Metanephros (tissue), 1 donor: ENCODE results near the gene PCBD1. TPM values are rescaled to one million over a fixed set of nuclear protein-coding genes. Genes with fewer than 3 reads are reported as not detected.

ENCODE experiments used
- total RNA-seq: library from RNA; depleted of rRNA; stranded (reverse); fragments of >200 nt; gene quantifications from one replicate; pipeline ENCODE4 v1.2.3, GENCODE V29; 2014

PCBD1 gene
- total RNA-seq: 71.8 TPM

DNA sequence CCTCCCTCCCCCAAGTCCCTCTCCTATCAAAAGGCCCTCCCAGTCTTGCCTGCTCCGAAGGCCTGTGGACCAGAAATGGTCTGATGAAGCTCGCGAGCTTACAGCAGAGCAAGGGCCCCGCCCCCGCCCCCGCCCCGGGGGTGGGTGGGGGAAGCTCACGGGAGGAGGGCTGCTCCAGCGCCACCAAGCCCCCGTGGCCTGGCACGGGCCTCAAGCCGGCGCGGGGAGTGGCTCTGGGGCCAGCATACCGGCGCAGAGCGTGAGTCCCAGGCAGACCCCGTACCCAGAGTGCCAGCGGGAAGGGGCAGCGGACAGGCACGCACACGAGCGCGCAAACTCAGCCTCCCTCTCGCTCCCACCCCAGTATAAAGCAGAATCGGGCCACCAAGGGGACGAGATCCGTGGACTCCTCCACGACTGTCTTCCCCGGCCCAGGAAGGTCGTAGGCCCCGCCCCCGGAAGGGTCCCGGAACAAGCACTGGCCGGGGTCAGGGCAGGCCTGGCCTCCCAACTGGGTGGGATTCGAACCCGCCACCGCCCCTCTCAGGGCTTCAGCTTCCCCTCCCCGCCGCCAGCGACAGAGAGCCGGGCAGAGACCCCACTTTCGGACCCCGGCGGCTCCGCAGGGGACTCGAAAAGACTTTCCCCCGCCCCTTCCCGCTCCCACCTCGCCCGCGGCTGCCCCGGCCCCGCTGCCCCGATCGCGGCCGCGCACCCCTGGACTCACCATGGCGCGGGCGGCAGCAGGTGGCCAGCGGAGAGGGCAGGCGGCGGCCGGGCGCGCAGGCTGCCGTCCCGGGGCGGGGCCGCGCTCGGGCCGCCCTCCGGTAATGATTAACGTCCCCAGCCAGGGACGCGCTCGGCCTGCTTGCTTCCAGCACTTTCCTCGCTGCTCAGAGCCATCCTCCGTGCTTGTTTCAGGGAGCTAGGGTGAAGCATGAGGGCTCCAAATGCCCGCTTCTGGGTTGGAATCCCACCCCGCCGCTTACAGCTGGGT is at the start of gene PCBD1:
Gene PCBD1 (minus strand): TSS at position 762 of the 997 bp plus-strand sequence. CDS start 32 bp downstream, at position 730.

Other genes with a start within 250 kb of the PCBD1 start
- gene ADAMTS14, start 216.1 kb downstream of the PCBD1 start, total RNA-seq: 4.0 TPM
- gene TBATA, start 103.2 kb downstream of the PCBD1 start, total RNA-seq: not detected
- gene SGPL1, start 72.6 kb downstream of the PCBD1 start, total RNA-seq: 70.1 TPM